Ishikawa (cell line): ENCODE data around the gene DNAAF8.

Experiments used
- CEBPB ChIP-seq: IDR thresholded peaks from 2 replicates; pipeline ENCODE4 v1.6.1; 2012
- CREB1 ChIP-seq: IDR thresholded peaks from 2 replicates; pipeline ENCODE4 v1.6.1; 2012; ENCODE audit warnings: low read depth
- EGR1 ChIP-seq: IDR thresholded peaks from 2 replicates; pipeline ENCODE4 v1.6.1; 2012
- EP300 ChIP-seq: IDR thresholded peaks from 2 replicates; pipeline ENCODE4 v1.6.1; 2012; ENCODE audit warnings: borderline replicate concordance
- FOXM1 ChIP-seq: IDR thresholded peaks from 2 replicates; pipeline ENCODE4 v1.6.1; 2012; ENCODE audit warnings: low read depth, borderline replicate concordance
- NFIC ChIP-seq: IDR thresholded peaks from 2 replicates; pipeline ENCODE4 v1.6.1; 2012
- RAD21 ChIP-seq: IDR thresholded peaks from 2 replicates; pipeline ENCODE4 v1.6.1; 2012; ENCODE audit warnings: low read depth
- TAF1 ChIP-seq: IDR thresholded peaks from 2 replicates; pipeline ENCODE4 v1.6.1; 2012; ENCODE audit warnings: low read depth, mild to moderate bottlenecking
- TCF12 ChIP-seq: IDR thresholded peaks from 2 replicates; pipeline ENCODE4 v1.6.1; 2012; ENCODE audit warnings: low read depth
- TEAD4 ChIP-seq: IDR thresholded peaks from 2 replicates; pipeline ENCODE4 v1.6.1; 2012
- YY1 ChIP-seq: IDR thresholded peaks from 2 replicates; pipeline ENCODE4 v1.6.1; 2012; ENCODE audit warnings: low read depth
- ZBTB7A ChIP-seq: IDR thresholded peaks from 2 replicates; pipeline ENCODE4 v1.6.1; 2012; ENCODE audit warnings: low read depth
- TF ChIP-seq, protein P1 (sequence below): IDR thresholded peaks from 2 replicates; pipeline ENCODE4 v1.6.1; 2012
- TF ChIP-seq, protein P2 (sequence below): IDR thresholded peaks from 2 replicates; pipeline ENCODE4 v1.6.1; 2012; ENCODE audit warnings: low read depth, mild to moderate bottlenecking
- TF ChIP-seq, protein P3 (sequence below): IDR thresholded peaks from 2 replicates; pipeline ENCODE4 v1.6.1; 2012

The DNAAF8 gene

DNA sequence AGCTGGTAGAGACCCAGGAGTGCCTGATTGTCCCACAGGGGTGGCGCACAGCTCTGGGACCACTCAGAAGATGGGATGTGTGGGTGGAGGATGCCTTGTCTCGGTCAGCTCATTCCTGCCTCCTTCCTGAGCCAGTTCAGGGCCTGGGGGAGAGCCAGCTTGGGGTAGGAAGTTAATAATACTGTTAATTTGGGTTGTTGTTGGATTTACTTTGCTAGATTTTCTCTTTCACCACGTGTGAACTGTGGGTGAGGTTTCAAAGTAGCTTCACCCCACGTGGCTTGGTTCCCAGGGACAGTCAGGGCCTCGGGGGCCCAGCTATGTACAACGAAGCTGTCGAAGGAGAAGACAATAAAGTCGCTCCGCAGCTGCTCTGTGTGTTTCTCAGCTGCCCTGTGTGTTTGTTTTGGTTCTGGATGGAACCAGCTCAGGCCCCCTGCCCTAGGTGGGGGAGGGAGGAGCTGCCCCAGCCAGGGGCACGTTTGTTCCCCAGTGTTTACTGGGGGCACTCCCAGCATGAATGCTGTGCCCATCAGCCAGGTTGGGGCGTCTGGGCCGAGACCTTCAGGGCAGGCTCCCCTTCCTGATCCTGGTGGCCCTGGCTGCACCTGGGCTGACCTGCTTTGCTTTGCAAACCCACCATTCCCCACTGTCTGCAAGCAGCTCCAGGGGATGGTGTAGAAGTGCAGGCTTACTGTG is 38.7 kb upstream of the DNAAF8 start:
- TF ChIP-seq NFIC: no peak

DNA sequence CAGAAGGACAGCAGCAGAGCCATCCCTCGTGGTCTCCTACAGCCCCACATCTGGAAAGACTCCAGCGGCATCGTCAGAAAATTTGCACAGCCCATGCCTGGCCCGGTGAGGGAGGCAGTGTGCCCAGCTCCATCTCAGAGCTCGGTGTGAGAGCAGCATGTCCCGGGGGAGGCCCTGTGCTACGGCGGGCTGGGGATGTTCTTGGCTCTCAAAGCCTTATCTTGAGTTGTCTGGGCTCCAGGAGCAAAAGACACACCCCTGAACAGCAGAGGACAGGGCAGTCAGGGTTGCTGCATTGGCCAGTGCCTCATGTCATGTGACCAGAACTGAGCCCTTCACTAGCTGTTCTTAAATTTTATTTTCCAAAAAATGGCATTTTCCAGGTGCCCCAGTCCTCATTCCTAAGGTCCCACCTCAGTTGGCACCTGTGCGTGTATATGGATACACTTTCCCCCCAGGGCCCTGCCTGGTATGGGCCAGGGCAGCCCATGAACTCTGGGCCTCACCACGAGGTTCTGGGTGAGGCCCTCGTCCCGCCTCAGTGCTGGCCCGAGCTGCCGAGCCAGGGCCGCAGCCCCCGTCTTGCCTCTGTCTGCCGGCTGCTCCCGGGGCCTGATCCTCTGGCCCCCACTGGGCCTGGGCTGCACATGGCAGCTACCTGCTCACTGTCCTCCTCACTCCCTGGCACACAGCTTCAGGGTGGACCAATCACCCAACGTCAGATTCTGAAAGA is 38.0 kb upstream of the DNAAF8 start:
- TF ChIP-seq, protein P1, sequence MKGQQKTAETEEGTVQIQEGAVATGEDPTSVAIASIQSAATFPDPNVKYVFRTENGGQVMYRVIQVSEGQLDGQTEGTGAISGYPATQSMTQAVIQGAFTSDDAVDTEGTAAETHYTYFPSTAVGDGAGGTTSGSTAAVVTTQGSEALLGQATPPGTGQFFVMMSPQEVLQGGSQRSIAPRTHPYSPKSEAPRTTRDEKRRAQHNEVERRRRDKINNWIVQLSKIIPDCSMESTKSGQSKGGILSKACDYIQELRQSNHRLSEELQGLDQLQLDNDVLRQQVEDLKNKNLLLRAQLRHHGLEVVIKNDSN: 0 out of 2 replicates have a peak, but pooled peaks have one; percentile 9
- TF ChIP-seq EP300 (no peak), FOXM1 (no peak), TAF1 (no peak)

DNA sequence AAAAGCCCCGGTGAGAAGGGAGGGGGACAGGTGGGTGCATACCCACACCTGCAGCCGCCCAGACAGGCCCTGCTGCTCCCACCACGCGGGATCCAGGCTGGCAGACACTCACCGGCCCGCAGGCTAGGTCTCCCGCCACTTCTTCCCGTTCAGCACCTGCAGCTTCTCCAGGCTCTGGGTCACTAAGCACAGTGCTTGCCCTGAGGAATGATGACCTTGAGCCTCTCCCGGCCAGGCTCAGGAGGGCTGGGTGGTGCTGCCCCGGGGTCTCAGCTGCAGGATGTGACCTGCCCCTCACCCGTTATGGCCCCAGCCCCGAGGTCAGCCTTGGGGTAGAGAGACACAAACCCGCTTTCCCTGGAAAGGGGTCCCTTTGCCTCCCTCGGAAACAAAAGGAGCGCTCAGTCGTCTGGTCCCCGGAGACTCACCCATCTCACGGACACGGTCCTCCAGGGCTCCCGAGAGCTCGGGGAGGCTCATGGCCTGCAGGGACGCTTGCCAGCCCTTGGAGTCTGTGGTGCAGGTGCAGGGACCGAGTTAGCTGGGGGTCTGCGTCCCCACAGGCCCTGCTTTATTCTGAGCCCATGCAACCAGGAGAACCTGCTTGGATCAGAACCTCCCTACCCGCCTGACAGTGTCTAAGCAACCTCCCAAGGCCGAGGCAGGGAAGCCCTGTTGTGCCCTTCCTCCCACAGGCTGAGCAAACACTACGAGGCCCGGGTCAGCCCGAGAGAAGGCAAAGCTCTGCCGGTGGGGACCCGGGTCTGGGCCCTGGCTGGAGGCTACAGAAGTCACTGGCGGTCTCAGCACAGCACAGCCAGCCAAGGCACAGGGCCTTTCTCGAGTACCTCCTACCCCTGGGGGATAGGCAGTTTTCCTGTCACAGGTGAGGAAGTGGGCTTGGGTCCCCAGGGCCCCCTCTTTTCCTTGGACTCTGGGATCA is 37.2 kb upstream of the DNAAF8 start:
- TF ChIP-seq, protein P2, sequence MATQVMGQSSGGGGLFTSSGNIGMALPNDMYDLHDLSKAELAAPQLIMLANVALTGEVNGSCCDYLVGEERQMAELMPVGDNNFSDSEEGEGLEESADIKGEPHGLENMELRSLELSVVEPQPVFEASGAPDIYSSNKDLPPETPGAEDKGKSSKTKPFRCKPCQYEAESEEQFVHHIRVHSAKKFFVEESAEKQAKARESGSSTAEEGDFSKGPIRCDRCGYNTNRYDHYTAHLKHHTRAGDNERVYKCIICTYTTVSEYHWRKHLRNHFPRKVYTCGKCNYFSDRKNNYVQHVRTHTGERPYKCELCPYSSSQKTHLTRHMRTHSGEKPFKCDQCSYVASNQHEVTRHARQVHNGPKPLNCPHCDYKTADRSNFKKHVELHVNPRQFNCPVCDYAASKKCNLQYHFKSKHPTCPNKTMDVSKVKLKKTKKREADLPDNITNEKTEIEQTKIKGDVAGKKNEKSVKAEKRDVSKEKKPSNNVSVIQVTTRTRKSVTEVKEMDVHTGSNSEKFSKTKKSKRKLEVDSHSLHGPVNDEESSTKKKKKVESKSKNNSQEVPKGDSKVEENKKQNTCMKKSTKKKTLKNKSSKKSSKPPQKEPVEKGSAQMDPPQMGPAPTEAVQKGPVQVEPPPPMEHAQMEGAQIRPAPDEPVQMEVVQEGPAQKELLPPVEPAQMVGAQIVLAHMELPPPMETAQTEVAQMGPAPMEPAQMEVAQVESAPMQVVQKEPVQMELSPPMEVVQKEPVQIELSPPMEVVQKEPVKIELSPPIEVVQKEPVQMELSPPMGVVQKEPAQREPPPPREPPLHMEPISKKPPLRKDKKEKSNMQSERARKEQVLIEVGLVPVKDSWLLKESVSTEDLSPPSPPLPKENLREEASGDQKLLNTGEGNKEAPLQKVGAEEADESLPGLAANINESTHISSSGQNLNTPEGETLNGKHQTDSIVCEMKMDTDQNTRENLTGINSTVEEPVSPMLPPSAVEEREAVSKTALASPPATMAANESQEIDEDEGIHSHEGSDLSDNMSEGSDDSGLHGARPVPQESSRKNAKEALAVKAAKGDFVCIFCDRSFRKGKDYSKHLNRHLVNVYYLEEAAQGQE: no peak
- TF ChIP-seq FOXM1: no peak

DNA sequence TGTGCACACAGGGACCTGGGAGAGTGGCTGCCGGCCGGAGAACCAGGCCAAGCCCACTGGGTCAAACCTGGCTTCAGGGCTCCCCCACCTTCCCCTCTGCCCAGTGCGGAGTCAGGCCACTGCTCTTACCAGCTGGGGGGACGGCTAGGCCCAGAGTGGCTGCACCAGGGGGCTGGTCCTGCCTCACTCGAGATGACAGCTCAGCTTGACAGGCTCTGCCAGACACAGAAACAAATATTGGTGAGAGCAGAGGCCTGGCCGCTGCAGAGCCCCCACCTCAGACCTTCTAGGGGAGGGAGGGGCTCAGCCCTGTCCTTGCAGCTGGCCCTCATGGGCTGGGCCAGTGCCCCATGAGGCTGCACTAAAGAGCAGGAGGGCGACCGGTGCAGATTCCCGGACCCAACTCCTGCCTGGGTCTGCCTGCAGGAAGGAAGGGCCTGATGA is 36.5 kb upstream of the DNAAF8 start:
- TF ChIP-seq CEBPB (no peak), EGR1 (no peak), TAF1 (no peak), EP300 (no peak), TCF12 (no peak), FOXM1 (no peak), YY1 (no peak), TEAD4 (no peak)
- TF ChIP-seq, protein P2: no peak
- TF ChIP-seq, protein P1: no peak

DNA sequence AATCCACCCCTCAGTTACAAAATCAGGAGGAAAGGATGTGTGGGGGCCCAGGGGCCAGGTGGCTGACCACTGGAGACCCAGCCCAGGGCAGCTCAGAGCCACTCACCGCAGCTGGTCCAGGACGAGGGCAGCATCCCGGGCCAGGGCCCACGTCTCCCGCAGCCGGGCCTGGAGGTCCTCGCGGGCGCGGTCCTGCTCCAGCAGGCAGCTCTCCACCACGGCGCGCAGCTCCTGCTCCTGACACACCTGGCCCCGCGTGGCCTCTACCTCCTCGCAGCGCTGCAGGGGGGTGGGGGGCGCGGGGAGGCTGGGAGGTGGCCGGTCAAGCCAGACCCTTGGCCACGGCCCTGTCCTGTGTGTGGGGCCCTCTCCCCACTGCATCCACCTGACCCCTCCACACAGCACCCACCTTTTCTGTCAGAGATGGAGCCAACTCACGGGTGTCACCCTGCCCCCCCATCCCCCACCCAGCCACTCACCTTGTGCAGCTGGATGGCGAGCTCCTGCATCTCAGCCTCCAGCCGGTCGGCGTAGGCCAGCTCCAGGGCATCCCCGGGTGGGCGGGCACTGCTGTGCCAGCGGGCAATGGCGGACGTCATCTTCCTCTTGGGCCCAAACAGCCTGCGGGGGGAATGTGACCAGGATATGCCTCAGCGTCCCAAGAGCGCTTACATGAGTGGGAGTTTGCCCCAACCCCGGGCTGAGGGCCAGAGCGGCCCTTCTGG is 35.9 kb upstream of the DNAAF8 start:
- TF ChIP-seq TAF1 (no peak), NFIC (no peak), RAD21 (no peak), ZBTB7A (no peak), FOXM1 (no peak), TCF12 (no peak), YY1 (no peak), TEAD4 (no peak), CREB1 (no peak), EGR1 (no peak), EP300 (no peak), CEBPB (no peak)
- TF ChIP-seq, protein P1: no peak
- TF ChIP-seq, protein P2: no peak
- TF ChIP-seq, protein P3, sequence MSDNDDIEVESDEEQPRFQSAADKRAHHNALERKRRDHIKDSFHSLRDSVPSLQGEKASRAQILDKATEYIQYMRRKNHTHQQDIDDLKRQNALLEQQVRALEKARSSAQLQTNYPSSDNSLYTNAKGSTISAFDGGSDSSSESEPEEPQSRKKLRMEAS: no peak
